Inflammatory macrophage treated with lipopolysaccharide for 1 hour (primary cell): ENCODE measurements around the gene GAB2.

Experiments used
- DNase-seq, 2 donors: peaks; one replicate each; pipeline ENCODE4 v3.0.0-alpha.2; 2020 to 2022

Gene GAB2

GRCh38 chr11:78399136-78399535 lies 18.5 kb downstream of the GAB2 start:
- no peak for DNase-seq

- DNase-seq: no peak
Measured at GRCh38 chr11:78398715-78399114, 18.9 kb downstream of the GAB2 start.

GRCh38 chr11:78397398-78397797 lies 20.2 kb downstream of the GAB2 start:
- peak in 1 of 2 donors; percentile 31 for DNase-seq

- DNase-seq: no peak
Measured at GRCh38 chr11:78395597-78395996, 22.0 kb downstream of the GAB2 start.

DNA sequence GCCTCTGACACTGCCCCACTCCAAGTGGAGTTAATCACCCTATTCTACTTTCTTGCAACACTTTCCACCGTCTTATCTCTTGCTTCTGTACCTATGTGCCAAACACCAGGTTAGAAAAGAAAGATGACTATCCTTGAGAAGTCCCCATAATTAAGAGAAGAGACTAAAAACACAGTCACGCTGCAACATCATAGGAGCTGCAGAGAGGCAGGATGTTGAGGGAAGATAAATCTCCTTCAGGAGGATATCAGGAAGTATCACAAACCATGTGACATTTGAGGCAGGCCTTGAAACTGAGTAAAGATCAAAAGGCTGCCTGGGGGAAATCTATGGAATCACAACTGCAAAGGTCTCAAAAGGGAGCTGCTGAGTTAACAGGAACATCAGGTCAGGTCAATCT lies 24.8 kb downstream of the GAB2 start:
- DNase-seq: peak in 1 of 2 donors; percentile 32

DNA sequence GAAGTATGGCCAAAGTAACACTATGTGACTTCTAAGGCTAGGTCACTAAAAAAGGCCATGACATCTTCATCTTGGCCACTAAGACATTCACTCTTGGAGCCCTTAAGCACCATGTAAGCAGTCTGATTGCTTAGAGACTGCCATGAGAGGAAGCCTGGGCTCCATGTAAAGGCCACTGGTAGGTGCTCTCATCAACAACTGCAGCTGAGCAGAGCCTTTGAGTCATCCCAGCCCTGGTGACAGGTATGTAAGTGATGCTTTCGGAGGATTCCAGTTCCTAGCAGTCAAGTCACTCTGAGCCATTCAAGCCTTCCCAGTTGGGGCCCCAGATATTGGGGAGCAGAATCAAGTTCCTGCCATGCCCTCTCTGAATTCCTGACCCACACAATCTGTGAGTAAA lies 26.2 kb downstream of the GAB2 start:
- DNase-seq: no peak

- DNase-seq: peak; percentile 57 to 73
Measured at GRCh38 chr11:78390809-78391208, 26.8 kb downstream of the GAB2 start.

GRCh38 chr11:78386215-78386941 lies 31.2 kb downstream of the GAB2 start:
- DNase-seq: no peak

DNA sequence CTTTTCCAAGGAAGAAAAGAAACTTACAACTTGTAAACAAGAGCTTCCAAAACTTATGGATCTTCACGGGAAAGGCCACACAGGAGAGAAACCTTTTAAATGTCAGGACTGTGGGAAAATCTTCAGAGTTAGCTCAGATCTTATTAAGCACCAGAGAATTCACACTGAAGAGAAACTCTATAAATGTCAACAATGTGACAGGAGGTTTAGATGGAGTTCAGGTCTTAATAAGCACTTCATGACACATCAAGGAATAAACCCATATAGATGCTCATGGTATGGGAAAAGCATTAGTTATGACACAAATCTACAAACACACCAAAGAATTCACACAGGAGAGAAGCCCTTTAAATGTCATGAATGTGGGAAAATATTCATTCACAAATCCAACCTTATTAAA lies 32.4 kb downstream of the GAB2 start:
- DNase-seq: no peak

DNA sequence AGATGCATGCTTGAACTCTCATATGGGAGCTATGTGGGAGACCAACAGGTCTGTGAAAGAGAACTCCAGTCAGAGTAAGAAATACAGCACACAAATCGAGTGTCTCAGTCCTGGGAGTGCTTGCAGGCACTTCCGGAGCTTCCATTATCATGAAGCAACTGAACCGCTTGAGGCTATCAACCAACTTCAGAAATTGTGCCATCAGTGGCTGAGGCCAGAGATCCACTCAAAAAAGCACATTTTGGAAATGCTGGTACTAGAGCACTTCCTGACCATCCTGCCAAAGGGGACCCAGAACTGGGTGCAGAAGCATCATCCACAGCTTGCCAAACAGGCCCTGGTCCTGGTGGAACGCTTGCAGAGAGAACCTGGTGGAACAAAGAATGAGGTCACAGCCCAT lies 33.4 kb downstream of the GAB2 start:
- no peak for DNase-seq

DNA sequence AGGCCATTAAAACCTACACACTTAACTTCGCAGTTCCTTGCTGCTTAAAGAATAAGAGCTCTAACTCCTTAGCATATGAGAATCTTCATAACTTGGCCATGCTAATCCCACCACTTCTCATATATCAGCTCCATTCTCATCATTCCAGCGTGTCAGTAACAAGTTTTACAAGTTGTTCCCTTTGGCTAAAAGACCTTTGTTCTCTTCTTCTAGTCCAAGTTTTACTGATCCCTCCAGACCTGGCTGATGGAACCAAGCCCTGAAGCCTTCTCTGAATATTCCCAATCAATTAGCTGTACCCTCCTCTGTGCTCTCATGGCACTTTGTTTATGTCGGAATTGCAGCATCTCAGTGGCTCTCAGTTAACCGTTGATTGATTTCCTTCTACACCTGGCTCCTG lies 35.8 kb downstream of the GAB2 start:
- no peak for DNase-seq

DNA sequence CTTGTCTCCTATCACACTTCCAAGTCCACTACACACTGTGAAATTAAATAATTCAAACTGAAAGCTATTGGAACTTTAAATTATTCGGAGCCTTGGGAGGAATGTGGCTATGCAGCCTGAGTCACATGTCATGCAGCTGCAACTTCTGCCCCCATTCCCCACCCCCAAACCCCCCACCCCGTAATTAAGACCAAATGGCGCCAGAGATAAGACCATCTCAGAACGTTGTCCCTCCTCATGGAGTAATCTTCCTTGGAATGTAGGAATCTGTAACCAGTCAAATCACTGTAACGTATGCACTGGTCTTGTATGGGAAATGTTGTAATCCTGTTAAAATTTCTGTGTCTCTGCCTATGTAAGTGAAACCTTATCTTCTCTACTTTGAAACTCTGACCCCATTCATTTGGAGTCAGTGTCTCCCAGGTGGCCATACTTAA lies 37.0 kb downstream of the GAB2 start:
- DNase-seq: no peak

DNA sequence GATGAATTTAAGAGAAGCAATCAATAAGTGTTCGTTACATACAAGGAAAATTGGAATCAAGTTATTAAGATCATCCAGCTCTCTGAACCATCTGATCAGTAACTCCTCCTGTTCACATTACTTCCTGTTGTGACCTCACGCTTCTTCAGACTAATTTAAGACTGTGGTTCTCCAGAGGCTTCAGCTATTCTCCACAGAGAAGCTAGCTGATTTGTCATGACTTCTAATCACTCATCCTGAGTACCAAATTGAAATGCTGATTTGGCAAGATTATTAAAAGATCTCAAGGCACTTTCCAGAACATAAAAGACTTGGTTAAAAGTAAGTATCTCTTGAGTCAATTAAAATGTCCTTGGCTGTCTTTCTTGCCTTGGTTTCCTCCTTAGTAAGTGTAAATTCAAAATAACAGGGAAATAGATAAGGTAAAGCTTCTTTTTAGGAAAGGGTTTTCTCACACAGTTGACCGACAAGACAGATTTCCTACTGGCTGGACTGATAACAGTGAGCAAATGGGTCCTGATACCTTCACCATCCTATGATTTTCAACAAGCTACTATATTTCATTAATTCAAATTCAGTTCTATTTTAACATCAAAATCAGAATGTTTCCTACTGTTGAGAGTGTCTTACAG lies 38.5 kb downstream of the GAB2 start:
- peak; percentile 40 to 42 for DNase-seq

- DNase-seq: no peak
Measured at GRCh38 chr11:78377625-78378418, 39.8 kb downstream of the GAB2 start.

DNA sequence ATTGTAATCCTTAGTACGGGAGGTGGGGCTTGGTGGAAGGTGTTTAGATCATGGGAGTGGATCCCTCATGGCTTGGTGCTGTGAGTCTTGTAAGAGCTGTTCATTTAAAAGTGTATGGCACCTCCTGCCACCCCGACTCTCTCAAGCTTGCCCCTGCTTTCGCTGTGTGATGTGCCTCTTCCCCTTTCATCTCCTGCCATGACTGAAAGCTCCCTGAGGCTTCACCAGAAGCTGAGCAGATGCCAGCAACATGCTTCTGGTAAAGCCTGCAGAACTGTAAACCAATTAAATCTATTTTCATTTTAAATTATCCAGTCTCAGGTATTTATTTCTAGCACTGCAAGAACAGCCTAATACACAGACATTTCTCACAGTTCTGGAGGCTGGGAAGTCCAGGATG lies 40.8 kb downstream of the GAB2 start:
- DNase-seq: no peak

- no peak for DNase-seq
Measured at GRCh38 chr11:78374917-78375316, 42.7 kb downstream of the GAB2 start.

DNA sequence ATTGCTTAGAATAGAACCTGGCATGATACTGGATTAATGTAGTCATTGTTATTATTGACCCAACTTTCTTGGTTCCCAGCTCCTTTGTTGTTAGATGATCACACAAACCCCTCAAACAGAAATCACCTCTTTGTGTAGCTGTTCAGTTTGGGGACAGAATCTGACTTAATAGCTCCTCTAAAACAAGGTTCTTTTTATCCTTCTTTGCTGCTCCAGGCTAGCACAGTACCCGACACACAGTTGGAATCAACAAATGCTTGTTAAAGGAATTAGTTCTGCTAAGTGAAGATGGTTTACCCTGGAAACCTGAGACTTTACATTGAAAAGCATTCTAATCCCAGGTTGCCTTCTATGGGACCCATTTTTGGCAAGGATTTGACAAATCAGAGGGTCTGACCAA lies 43.9 kb downstream of the GAB2 start:
- DNase-seq: no peak

- DNase-seq: no peak
Measured at GRCh38 chr11:78372114-78372768, 45.4 kb downstream of the GAB2 start.

DNA sequence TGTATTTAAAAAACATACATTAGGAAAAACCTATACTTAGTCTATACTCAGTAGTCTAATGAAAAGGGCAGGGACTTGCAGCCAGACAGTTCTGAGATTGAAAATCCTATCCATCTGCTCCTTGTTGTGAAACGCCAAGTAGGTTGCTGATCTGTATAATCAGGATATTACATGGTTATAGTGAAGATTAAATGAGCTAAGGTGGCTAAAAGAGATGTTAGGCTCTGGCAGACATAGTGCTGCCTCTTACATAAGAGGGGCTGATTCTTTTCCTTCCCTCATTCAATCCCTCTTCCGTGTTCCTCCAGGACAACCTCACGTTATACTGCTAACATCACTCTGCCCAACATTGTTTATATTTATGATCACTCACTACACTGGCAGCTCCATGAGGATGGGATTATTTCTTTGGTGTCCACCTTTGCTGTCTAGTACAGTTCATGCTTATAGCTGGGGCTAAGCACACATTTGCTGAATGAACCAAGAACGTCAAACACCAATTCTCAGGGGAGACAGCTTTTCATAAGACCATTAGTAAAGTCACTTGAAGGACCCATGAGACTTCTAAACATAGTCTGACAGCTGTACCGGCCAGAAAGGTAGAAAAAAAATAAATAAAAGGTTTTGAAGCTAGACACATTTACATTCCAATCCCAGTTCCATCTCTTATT lies 46.3 kb downstream of the GAB2 start:
- no peak for DNase-seq

DNA sequence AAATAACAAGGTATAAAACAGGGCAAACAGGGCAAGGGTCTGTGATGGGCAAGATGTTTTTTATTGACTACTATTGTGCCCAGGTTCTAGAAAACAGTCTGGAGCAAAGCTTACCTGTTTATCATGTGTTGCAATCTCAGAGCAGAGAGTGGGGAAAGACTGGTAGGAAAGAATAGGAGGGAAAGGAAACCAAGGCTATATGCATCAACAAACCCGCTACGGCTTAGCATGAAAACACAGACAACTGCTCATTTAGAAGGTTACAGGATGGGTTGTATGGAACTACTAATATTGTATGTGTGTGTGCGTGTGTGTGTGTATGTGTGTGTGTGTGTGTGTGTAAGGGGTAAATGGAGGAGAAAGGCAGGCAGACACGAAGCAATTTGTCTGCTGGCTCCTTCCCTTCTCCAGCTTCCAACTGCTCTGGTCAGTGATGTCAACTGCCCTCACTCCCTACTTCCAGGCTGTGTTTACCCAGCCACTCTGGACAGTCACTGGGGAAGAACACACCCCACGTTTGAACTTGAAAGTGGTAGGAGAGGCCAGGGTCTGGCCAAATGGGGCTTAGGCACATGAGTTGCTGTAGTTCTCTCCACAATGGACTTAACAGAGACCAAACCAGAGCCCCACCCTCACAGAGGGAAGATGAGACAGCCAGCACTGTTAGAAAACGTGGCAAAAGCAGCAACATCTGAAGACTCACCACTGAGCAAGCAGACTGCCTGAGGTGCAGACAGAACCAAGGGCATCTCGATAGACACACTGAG lies 47.0 kb downstream of the GAB2 start:
- no peak for DNase-seq

DNA sequence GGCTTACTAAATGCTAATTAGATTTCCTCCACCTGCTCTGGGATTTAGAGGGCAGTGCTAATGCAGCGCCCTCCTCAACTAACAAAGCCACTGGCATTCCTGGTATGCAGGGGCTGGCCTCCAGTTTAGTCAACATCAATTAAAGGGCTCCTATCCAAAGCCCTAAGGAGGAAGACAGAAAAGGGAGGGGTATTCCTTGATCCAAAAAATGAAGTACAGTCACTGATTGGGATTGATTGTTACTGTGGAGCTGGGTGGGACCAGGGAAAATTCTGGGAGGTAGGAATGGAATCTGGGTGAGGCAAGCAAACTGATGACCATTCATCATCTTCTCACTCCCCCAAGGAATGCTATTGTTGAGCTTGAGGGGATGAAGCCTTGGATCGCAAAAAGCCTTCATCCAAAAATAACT lies 52.2 kb downstream of the GAB2 start:
- no peak for DNase-seq
